Immature natural killer cell (primary cell): ENCODE data around the gene NOC2L. TPM values are rescaled to one million over a fixed set of nuclear protein-coding genes. Genes with fewer than 3 reads are reported as not detected.

Experiments used
- DNase-seq, 3 donors: peaks; one replicate each; pipeline ENCODE4 v3.0.0; 2022; ENCODE audit warnings: mixed read lengths in 1 of 3
- H3K27ac Mint-ChIP-seq, 6 donors: one replicate each; pipeline ENCODE4 v1.8.0; 2020; ENCODE audit warnings: mixed read lengths in 6 of 6, mild to moderate bottlenecking in 5 of 6, inconsistent platforms in 4 of 6, moderate library complexity in 3 of 6
- H3K27me3 Mint-ChIP-seq, 3 donors: one replicate each; pipeline ENCODE4 v1.8.0; 2020 to 2021; ENCODE audit warnings: low read depth in 3 of 3, mild to moderate bottlenecking in 3 of 3, mixed read lengths in 3 of 3, moderate library complexity in 3 of 3, inconsistent platforms in 1 of 3
- H3K36me3 Mint-ChIP-seq, 3 donors: one replicate each; pipeline ENCODE4 v1.8.0; 2020; ENCODE audit warnings: mixed read lengths in 3 of 3, inconsistent platforms in 2 of 3, mild to moderate bottlenecking in 2 of 3
- H3K4me1 Mint-ChIP-seq, 2 donors: one replicate each; pipeline ENCODE4 v1.8.0; 2020; ENCODE audit warnings: inconsistent platforms in 2 of 2, mild to moderate bottlenecking in 2 of 2, mixed read lengths in 2 of 2, moderate library complexity in 1 of 2
- H3K4me3 Mint-ChIP-seq, 5 donors: one replicate each; pipeline ENCODE4 v1.8.0; 2020; ENCODE audit warnings: mild to moderate bottlenecking in 5 of 5, mixed read lengths in 5 of 5, inconsistent platforms in 3 of 5, moderate library complexity in 3 of 5
- H3K9me3 Mint-ChIP-seq, 6 donors: one replicate each; pipeline ENCODE4 v1.8.0; 2020; ENCODE audit warnings: mild to moderate bottlenecking in 6 of 6, mixed read lengths in 6 of 6, inconsistent platforms in 4 of 6, moderate library complexity in 3 of 6
- polyA plus RNA-seq, 3 donors: library from polyadenylated mRNA; unstranded; fragments of 300-500 nt; fragmentation: Illumina TruSeq; gene quantifications; one replicate each; pipeline ENCODE4 v1.2.3, GENCODE V29; 2021

NOC2L gene
- polyA plus RNA-seq, 3 donors from 2014 or later = 48.2 to 69.8 (median 53.5) TPM

DNA sequence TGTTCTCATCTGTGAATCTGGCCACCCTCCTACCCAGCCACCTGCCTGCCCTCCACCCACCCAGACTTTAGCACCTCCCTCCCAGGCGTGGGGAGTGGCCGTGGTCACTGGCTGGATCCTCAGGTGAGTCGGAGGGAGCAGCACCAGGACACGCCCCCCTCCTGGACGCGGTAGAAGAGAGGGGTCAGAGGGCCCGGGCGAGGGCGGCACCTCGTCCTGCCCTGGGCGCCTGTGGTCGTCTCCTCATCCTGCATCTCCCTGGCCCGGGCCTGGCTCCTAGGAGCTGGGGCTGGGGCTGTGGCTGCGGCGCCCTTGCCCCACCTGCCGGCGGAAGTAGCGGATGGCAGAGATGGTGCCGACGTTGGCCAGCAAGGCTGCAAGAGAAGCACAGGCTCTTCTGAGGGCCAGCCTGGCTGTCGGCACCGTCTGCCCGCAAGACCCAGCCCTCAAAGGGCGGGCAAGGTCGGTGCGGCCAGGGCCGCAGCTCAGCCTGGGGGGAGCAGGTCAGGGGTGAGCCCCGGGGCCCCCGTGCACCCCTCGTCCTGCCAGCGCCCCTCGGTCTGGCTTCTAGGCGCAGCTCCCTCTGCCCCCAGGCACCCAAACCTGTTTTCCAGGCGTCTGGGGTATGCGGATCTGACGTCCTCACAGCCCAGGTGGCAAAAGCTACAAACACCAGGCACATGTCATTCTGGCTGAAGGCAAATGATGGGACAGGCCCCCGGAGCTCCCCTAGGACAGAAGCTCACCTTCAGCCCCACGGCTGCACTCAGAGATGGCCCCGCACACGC lies 17.0 kb upstream of the NOC2L start:
- H3K9me3 Mint-ChIP-seq = no peaks in the 10 kb centered on the region
- H3K4me3 Mint-ChIP-seq = peak overlapping the region in 2 of 5 donors; percentile 33 to 39
- peaks cover 6 to 10% of the 10 kb centered on the region in 2 donors for H3K4me1 Mint-ChIP-seq
- DNase-seq = peak; percentile 43 to 54 (median 53)
- no peaks in the 10 kb centered on the region for H3K36me3 Mint-ChIP-seq
- peaks cover 2 to 4% (median 3%) of the 10 kb centered on the region in 3 donors for H3K27me3 Mint-ChIP-seq
- H3K27ac Mint-ChIP-seq = no peak overlapping the region

DNA sequence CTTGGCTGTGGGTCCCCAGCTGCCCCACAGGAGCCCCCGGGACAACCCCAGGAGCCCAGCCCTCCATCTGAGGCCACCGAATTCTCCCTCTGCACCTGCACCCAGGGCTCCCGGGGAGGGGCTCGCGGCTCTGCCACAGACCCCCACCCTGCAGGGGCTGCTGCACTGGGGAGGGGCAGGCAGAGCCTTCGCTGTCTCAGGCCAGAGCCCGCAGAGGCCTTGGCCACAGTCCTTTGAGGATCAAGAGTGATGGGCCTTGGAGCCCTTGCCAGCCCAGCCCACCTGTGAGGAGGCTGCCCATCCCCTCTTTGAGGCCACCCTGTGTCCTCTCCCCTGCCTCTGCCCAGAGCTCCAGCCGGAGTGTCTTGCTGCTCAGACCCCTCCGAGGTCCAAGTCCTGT lies 16.3 kb upstream of the NOC2L start:
- Mint-ChIP-seq H3K4me3 (peak overlapping the region in 2 of 5 donors; percentile 33 to 39), H3K27ac (no peak overlapping the region), H3K27me3 (peaks cover 2 to 4% (median 3%) of the 10 kb centered on the region in 3 donors), H3K4me1 (peaks cover 6 to 10% of the 10 kb centered on the region in 2 donors), H3K36me3 (no peaks in the 10 kb centered on the region), H3K9me3 (no peaks in the 10 kb centered on the region)
- no peak for DNase-seq

DNA sequence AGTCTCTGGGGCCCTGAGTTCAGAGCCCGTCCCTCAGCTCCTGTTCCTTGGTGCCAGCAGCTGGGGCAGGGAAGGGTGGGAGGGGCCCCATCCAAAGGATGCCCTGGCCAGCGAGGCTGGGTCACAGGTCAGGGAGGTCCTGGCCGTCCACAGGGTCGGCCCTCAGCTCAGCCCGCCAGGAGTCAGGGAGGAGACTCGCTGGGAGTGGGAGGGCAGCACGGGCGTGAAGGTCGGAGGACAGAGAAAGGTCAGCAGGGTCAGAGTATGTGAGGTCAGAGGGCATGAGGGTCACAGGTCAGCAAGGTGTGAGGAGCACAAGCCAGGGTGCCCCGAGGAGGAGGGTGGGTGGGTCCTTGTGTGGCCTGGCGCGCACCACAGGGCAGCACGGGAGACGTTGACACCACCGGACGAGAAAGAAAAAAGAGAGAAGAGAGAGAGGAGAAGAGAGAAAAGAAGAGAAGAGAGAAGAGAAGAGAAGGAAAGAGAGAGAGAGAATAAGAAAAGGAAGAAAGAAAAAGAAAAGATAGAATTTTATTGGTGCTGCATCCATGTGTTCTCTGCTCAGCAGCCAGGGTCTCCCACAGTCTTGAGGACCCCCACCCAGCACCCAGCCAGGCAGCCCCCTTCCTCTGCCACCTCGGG lies 15.8 kb upstream of the NOC2L start:
- peaks cover 6 to 10% of the 10 kb centered on the region in 2 donors for H3K4me1 Mint-ChIP-seq
- H3K9me3 Mint-ChIP-seq = no peaks in the 10 kb centered on the region
- H3K27ac Mint-ChIP-seq = peak overlapping the region in 1 of 6 donors; percentile 21
- DNase-seq = no peak
- no peaks in the 10 kb centered on the region for H3K36me3 Mint-ChIP-seq
- no peak overlapping the region for H3K4me3 Mint-ChIP-seq
- H3K27me3 Mint-ChIP-seq = peaks cover 2 to 4% (median 3%) of the 10 kb centered on the region in 3 donors

DNA sequence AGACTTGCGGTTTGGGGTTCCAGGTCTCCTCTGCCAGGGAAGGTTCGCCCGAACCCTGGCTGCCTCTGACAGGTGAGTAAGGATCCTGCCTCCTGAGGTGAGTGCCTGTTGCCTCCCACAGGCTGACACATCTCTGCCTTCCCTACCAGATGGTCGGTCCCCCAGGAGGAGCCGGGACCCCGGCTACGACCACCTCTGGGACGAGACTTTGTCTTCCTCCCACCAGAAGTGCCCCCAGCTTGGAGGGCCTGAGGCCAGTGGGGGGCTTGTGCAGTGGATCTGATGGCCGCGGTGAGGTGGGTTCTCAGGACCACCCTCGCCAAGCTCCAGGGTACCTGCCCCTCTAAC lies 15.2 kb upstream of the NOC2L start:
- no peak overlapping the region for H3K4me3 Mint-ChIP-seq
- H3K27me3 Mint-ChIP-seq = peaks cover 2 to 4% (median 3%) of the 10 kb centered on the region in 3 donors
- H3K4me1 Mint-ChIP-seq = peaks cover 6 to 10% of the 10 kb centered on the region in 2 donors
- H3K9me3 Mint-ChIP-seq = no peaks in the 10 kb centered on the region
- H3K27ac Mint-ChIP-seq = no peak overlapping the region
- H3K36me3 Mint-ChIP-seq = no peaks in the 10 kb centered on the region
- DNase-seq = no peak

DNA sequence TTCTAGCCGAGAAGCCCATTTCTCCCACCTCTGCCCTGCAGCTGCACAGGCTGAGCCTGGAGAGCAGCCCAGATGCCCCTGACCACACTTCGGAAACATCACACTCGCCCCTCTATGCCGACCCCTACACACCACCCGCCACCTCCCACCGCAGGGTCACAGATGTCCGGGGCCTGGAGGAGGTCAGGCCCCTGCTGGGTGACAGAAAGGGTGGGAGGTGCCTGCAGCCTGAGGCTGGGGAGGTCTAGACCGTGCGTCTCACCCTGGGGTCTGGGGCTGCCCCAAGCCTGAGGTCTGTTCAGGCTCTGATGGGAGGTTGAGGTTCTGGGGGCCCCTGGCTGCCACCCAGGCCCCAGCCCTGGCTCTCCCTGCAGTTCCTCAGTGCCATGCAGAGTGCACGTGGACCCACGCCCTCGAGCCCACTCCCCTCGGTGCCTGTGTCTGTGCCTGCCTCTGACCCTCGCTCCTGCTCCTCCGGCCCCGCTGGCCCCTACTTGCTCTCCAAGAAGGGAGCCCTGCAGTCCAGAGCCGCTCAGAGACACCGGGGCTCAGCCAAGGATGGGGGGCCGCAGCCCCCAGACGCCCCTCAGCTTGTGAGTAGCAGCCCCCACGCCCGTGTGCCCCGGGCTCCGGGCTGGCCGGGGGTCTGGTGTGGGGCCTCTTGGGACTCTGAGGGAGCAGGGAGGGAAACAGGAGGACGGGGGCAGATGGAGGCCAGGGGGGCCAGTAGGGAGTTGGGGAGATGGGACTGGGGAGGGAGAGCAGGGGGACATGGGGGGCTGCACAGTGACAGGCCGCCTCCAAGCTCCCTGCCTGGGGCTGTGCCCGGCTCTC lies 14.6 kb upstream of the NOC2L start:
- DNase-seq = no peak
- H3K9me3 Mint-ChIP-seq = no peaks in the 10 kb centered on the region
- H3K36me3 Mint-ChIP-seq = no peaks in the 10 kb centered on the region
- no peak overlapping the region for H3K4me3 Mint-ChIP-seq
- no peak overlapping the region for H3K27ac Mint-ChIP-seq
- peaks cover 6 to 10% of the 10 kb centered on the region in 2 donors for H3K4me1 Mint-ChIP-seq
- H3K27me3 Mint-ChIP-seq = peaks cover 2 to 4% (median 3%) of the 10 kb centered on the region in 3 donors

DNA sequence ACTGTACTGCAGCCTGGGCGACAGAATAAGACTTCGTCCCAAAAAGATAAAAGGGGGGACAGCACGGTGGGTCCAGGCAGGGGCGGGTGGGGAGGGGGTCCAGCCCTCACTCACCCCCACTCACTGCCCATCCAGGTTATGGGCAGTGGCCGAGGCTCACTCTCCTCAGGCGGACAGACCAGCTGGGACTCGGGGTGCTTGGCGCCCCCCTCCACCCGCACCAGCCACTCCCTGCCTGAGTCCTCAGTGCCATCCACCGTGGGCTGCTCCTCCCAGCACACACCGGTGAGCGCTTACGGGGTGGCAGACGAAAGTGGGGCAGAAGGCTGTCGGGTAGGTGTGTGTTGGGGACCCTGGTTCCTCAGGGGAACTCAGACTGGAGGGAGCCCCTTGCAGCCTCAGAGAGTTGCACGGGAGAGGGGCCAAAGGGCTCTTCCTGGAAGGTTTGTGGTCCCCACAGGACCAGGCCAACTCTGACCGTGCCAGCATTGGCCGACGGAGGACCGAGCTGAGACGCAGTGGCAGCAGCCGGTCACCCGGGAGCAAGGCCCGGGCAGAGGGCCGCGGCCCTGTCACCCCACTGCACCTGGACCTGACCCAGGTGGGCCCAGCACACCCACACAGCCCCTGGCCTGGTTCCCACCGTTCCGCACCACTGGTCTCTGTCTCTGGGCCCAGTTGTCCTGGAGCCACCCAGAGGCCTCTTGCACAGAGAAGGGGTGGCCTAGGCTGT lies 13.8 kb upstream of the NOC2L start:
- H3K9me3 Mint-ChIP-seq = no peaks in the 10 kb centered on the region
- peaks cover 6 to 9% of the 10 kb centered on the region in 2 donors for H3K4me1 Mint-ChIP-seq
- H3K36me3 Mint-ChIP-seq = no peaks in the 10 kb centered on the region
- DNase-seq = no peak
- H3K4me3 Mint-ChIP-seq = no peak overlapping the region
- H3K27ac Mint-ChIP-seq = no peak overlapping the region
- peaks cover 0 to 2% (median 2%) of the 10 kb centered on the region in 3 donors for H3K27me3 Mint-ChIP-seq

DNA sequence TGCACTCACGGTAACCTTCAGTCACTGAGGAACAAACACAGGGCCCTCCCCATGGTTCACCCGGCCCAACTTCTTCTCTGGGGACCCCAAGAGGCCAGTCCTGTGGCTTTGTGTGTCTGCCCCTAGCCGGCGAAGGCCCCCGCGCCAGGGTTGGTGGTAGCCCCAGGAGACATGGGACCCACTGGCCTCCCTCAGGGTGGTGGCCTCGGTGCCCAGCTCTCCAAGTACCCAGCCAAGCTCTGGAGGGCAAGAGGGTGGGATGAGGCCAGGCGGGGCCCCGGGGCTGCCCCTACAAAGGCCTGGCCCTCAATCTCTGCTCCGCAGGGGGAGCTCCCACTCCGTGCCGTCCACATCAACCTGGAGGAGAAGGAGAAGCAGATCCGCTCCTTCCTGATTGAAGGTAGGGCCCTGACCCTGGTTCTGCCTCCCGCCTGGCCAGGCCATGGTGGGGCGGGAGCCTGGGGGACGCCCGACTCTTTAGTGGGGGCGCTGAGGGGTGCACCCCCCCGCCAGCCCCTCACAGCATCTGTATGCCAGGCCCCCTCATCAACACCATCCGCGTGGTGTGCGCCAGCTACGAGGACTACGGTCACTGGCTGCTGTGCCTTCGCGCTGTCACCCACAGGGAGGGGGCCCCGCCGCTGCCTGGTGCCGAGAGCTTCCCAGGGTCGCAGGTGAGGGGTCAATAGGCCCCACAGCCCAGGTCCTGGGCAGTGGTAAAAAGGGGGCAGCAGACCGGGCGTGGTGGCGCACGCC lies 12.9 kb upstream of the NOC2L start:
- DNase-seq = no peak
- Mint-ChIP-seq H3K27me3 (peaks cover 0 to 3% (median 2%) of the 10 kb centered on the region in 3 donors), H3K27ac (no peak overlapping the region), H3K9me3 (no peaks in the 10 kb centered on the region), H3K4me3 (no peak overlapping the region), H3K36me3 (no peaks in the 10 kb centered on the region), H3K4me1 (peaks cover 6 to 9% of the 10 kb centered on the region in 2 donors)

DNA sequence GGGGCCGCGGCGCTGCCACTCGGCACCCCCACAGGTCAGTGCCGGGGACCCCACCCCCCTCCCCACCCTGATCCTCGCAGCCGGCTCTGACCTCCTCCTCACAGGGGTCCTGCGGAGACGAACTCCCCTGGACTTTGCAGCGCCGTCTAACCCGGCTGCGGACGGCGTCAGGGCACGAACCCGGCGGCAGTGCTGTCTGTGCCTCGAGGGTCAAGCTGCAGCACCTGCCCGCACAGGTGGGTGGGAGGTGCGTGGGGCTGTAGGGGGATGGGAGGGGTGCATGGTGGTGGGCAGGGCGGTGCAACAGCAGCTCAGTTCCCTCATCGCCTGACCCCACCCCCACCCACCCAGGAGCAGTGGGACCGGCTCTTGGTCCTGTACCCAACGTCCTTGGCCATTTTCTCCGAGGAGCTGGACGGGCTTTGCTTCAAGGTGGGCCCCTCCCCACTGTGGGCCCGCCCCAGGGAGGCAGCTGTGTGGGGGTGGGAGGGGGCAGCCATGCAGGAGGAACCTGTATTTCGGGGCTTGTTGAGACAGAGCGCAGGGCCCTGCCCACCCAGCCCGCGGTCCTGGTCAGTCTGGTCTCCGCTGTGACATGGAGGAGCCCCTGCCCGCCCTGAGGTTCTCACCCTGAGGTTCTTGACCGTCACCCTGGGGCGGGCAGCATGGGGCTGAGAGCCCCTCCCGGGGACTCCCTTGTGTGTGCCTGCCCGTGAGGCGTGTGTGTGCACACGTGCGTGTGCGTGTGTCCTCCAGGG lies 12.1 kb upstream of the NOC2L start:
- Mint-ChIP-seq H3K27ac (no peak overlapping the region), H3K4me3 (no peak overlapping the region), H3K36me3 (no peaks in the 10 kb centered on the region), H3K27me3 (peaks cover 0 to 3% (median 2%) of the 10 kb centered on the region in 3 donors), H3K4me1 (peaks cover 6 to 9% of the 10 kb centered on the region in 2 donors), H3K9me3 (no peaks in the 10 kb centered on the region)
- no peak for DNase-seq

DNA sequence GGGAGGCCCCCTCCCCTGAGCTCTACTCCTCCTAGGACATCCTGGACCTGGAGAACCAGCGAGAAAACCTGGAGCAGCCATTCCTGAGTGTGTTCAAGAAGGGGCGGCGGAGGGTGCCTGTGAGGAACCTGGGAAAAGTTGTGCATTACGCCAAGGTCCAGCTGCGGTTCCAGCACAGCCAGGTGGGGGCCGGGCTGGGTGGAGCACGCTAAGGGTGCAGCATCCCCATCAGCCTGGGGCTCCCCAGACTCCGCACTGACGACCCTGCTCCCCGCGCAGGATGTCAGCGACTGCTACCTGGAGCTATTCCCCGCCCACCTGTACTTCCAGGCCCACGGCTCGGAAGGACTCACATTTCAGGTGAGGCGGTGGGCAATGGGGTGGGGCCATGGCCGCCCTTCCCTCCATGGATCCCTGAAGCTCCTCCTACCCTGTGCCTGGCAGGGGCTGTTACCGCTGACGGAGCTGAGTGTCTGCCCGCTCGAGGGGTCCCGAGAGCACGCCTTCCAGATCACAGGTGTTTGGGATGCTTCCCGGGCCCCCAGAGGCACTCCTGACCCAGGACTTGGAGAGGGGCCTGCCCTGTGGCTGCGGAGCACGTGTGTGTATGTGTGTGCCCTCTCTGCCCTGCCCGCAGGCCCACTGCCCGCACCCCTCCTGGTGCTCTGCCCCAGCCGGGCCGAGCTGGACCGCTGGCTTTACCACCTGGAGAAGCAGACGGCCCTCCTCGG lies 11.4 kb upstream of the NOC2L start:
- no peak for DNase-seq
- no peak overlapping the region for H3K27ac Mint-ChIP-seq
- no peaks in the 10 kb centered on the region for H3K9me3 Mint-ChIP-seq
- no peaks in the 10 kb centered on the region for H3K36me3 Mint-ChIP-seq
- H3K27me3 Mint-ChIP-seq = peaks cover 0 to 3% (median 2%) of the 10 kb centered on the region in 3 donors
- H3K4me3 Mint-ChIP-seq = no peak overlapping the region
- H3K4me1 Mint-ChIP-seq = peaks cover 0 to 3% of the 10 kb centered on the region in 2 donors

DNA sequence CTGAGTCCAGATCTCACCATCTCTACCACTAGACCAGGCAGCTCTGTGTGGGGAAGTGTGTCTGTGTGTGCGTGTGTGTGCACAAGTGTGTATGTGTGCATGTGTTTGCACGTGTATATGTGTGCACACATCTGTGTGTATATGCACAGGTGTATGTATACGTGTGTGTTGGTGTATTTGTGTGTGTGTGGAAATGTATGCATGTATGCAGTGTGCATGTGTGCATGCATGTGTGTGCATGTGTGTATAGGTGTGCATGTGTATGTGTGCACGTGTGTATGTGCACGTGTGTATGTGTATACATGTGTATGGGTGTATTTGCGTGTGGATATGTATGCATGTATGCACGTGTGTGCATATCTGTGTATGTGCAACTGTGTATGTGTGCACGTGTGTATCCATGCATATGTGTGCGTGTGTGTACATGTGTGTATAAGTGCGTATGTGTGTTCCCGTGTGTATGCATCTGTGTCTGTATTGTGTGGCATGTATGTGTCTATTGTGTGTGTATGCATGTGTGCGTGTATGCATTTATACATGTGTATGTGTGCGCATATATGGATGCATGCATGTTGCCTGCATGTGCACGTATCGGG lies 10.3 kb upstream of the NOC2L start:
- Mint-ChIP-seq H3K4me1 (peaks cover 0 to 3% of the 10 kb centered on the region in 2 donors), H3K36me3 (peaks cover 0 to 3% (median 0%) of the 10 kb centered on the region in 3 donors), H3K27me3 (peaks cover 0 to 3% (median 0%) of the 10 kb centered on the region in 3 donors), H3K4me3 (peak overlapping the region in 4 of 5 donors; percentile 12 to 41 (median 31)), H3K9me3 (no peaks in the 10 kb centered on the region), H3K27ac (no peak overlapping the region)
- no peak for DNase-seq

DNA sequence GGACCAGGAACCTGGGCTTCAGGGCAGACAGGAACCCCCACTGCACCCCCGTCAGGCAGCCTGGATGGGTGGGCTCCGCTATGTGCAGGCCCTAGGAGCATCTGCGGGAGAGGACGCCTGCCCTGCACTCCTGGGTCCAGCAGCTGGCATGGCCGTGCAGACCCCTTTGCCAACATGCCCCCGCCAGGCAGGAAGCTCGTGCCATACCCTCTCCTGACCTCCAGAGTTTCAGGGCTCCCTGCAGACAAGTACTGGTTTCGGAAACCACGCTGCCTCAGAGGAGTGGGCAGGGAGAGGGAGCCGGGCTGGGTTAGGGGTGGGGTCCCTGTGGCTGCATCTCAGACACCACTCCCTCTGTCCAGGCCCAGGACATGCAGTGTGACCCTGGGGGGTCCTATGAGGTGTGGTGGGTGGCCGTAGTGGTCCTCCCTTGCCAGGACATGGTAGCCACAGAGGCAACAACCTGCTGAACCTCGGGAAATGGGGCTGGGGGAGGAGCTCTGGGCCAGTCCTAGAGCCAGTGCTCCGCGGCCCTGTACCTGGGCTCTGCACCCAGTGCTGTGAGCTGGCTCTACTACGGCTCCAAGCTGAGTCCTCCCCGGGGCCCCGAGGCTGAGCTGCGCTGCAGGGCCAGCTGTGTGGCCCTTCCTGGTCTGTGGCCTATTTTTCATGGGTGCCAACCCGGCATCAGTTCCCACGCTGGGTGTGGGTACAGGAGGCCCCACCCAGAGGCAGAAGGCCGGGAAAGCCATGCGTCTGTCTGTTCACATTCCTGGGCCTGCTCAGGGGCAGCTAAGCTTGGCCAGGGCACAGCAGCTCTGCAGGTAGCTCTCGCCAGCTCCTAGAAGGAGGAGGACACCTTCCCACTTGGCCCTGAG lies 8.6 kb upstream of the NOC2L start:
- DNase-seq = no peak
- H3K9me3 Mint-ChIP-seq = no peaks in the 10 kb centered on the region
- peak overlapping the region in 3 of 5 donors; percentile 29 to 68 (median 39) for H3K4me3 Mint-ChIP-seq
- no peak overlapping the region for H3K27ac Mint-ChIP-seq
- H3K4me1 Mint-ChIP-seq = peaks cover 0 to 3% of the 10 kb centered on the region in 2 donors
- H3K36me3 Mint-ChIP-seq = peaks cover 0 to 3% (median 0%) of the 10 kb centered on the region in 3 donors
- H3K27me3 Mint-ChIP-seq = peaks cover 0 to 2% (median 0%) of the 10 kb centered on the region in 3 donors
